Measurements from ENCODE around the gene CHRM2. TPM values are rescaled to one million over a fixed set of nuclear protein-coding genes. Genes with fewer than 3 reads are reported as not detected.

CHRM2 gene
- total and polyA plus RNA-seq, 4 donors: 0.61 to 0.83 (median 0.70) TPM

GRCh38 chr7:136897676-136898075 is 29.2 kb downstream of the CHRM2 start:
- no peaks in the 10 kb centered on the region for H3K36me3 ChIP-seq (ENCODE audit: control insufficient read depth in 4 of 4, insufficient read depth in 4 of 4, low read length in 4 of 4)
- H3K27me3 ChIP-seq (ENCODE audit: control insufficient read depth in 3 of 3, insufficient read depth in 3 of 3, low read length in 2 of 3): no peaks in the 10 kb centered on the region
- no peak overlapping the region for H3K27ac ChIP-seq (ENCODE audit: low read depth in 1 of 2, low read length in 1 of 2)
- TF ChIP-seq, protein P1, sequence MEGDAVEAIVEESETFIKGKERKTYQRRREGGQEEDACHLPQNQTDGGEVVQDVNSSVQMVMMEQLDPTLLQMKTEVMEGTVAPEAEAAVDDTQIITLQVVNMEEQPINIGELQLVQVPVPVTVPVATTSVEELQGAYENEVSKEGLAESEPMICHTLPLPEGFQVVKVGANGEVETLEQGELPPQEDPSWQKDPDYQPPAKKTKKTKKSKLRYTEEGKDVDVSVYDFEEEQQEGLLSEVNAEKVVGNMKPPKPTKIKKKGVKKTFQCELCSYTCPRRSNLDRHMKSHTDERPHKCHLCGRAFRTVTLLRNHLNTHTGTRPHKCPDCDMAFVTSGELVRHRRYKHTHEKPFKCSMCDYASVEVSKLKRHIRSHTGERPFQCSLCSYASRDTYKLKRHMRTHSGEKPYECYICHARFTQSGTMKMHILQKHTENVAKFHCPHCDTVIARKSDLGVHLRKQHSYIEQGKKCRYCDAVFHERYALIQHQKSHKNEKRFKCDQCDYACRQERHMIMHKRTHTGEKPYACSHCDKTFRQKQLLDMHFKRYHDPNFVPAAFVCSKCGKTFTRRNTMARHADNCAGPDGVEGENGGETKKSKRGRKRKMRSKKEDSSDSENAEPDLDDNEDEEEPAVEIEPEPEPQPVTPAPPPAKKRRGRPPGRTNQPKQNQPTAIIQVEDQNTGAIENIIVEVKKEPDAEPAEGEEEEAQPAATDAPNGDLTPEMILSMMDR (IDR thresholded peaks at IDR 0.05; ENCODE audit: control extremely low read depth, extremely low read depth): no peak
- ATAC-seq (ENCODE audit: insufficient read depth, low FRiP score): no peak
- H3K9ac ChIP-seq (ENCODE audit: insufficient read depth in 1 of 2, low read length in 2 of 2): no peak overlapping the region
- H3K9me3 ChIP-seq (ENCODE audit: control insufficient read depth in 4 of 4, insufficient read depth in 3 of 4, low read length in 3 of 4): no peaks in the 10 kb centered on the region
- peaks cover 0 to 13% (median 0%) of the 10 kb centered on the region in 5 donors for H3K4me1 ChIP-seq (ENCODE audit: control insufficient read depth in 5 of 5, insufficient read depth in 5 of 5, low read length in 5 of 5)
- no peak for DNase-seq
- 58 to 60% methylated on average over 2 of the region's 2 CpGs for WGBS, 2 donors
- no peak overlapping the region for H3K4me3 ChIP-seq

- H3K27ac ChIP-seq (ENCODE audit: low read depth in 1 of 2, low read length in 1 of 2): no peak overlapping the region
- WGBS, 2 donors: 61 to 81% methylated on average over 1 of the region's 1 CpG
- TF ChIP-seq, protein P1 (IDR thresholded peaks at IDR 0.05; ENCODE audit: control extremely low read depth, extremely low read depth): no peak
- H3K9ac ChIP-seq (ENCODE audit: insufficient read depth in 1 of 2, low read length in 2 of 2): no peak overlapping the region
- ATAC-seq (ENCODE audit: insufficient read depth, low FRiP score) (no peak), DNase-seq (no peak)
- H3K9me3 ChIP-seq (ENCODE audit: control insufficient read depth in 4 of 4, insufficient read depth in 3 of 4, low read length in 3 of 4): no peaks in the 10 kb centered on the region
- no peak overlapping the region for H3K4me3 ChIP-seq
- peaks cover 0 to 11% (median 0%) of the 10 kb centered on the region in 5 donors for H3K4me1 ChIP-seq (ENCODE audit: control insufficient read depth in 5 of 5, insufficient read depth in 5 of 5, low read length in 5 of 5)
- H3K27me3 ChIP-seq (ENCODE audit: control insufficient read depth in 3 of 3, insufficient read depth in 3 of 3, low read length in 2 of 3): no peaks in the 10 kb centered on the region
- H3K36me3 ChIP-seq (ENCODE audit: control insufficient read depth in 4 of 4, insufficient read depth in 4 of 4, low read length in 4 of 4): no peaks in the 10 kb centered on the region
These were observed 31.6 kb downstream of the CHRM2 start for GRCh38 chr7:136900005-136900404.

DNA sequence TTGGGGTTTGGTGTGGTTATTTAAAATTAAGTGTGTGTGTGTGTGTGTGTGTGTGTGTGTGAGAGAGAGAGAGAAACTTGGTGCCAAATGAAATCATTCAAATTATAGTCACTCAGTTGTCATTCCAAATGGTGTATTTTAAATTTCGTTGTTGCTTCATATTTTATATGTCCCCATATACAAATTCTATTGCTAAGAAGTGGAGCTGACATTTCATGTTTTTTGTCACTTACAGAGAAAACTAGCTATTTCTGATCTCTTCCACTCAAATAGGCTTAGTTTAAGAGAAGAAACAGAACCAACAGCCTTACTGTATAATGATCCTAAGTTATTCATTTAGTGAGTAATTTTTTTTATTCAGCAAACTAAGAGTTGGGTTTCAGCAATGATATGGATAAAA is 42.3 kb downstream of the CHRM2 start:
- Histone ChIP-seq H3K9ac (ENCODE audit: insufficient read depth in 1 of 2, low read length in 2 of 2) (no peak overlapping the region), H3K4me1 (ENCODE audit: control insufficient read depth in 5 of 5, insufficient read depth in 5 of 5, low read length in 5 of 5) (no peaks in the 10 kb centered on the region), H3K27me3 (ENCODE audit: control insufficient read depth in 3 of 3, insufficient read depth in 3 of 3, low read length in 2 of 3) (no peaks in the 10 kb centered on the region), H3K9me3 (ENCODE audit: control insufficient read depth in 4 of 4, insufficient read depth in 3 of 4, low read length in 3 of 4) (no peaks in the 10 kb centered on the region), H3K4me3 (no peak overlapping the region), H3K27ac (ENCODE audit: low read depth in 1 of 2, low read length in 1 of 2) (no peak overlapping the region), H3K36me3 (ENCODE audit: control insufficient read depth in 4 of 4, insufficient read depth in 4 of 4, low read length in 4 of 4) (no peaks in the 10 kb centered on the region)
- WGBS, 2 donors: 64 to 75% methylated on average over 1 of the region's 1 CpG
- TF ChIP-seq, protein P1 (IDR thresholded peaks at IDR 0.05; ENCODE audit: control extremely low read depth, extremely low read depth): no peak
- DNase-seq: no peak
- no peak for ATAC-seq (ENCODE audit: insufficient read depth, low FRiP score)

GRCh38 chr7:136911344-136911743 is 42.9 kb downstream of the CHRM2 start:
- H3K4me3 ChIP-seq: no peak overlapping the region
- no peak overlapping the region for H3K9ac ChIP-seq (ENCODE audit: insufficient read depth in 1 of 2, low read length in 2 of 2)
- H3K9me3 ChIP-seq (ENCODE audit: control insufficient read depth in 4 of 4, insufficient read depth in 3 of 4, low read length in 3 of 4): no peaks in the 10 kb centered on the region
- 77 to 84% methylated on average over 6 of the region's 6 CpGs for WGBS, 2 donors
- no peak for ATAC-seq (ENCODE audit: insufficient read depth, low FRiP score)
- TF ChIP-seq, protein P1 (IDR thresholded peaks at IDR 0.05; ENCODE audit: control extremely low read depth, extremely low read depth): no peak
- H3K4me1 ChIP-seq (ENCODE audit: control insufficient read depth in 5 of 5, insufficient read depth in 5 of 5, low read length in 5 of 5): no peaks in the 10 kb centered on the region
- no peaks in the 10 kb centered on the region for H3K27me3 ChIP-seq (ENCODE audit: control insufficient read depth in 3 of 3, insufficient read depth in 3 of 3, low read length in 2 of 3)
- no peaks in the 10 kb centered on the region for H3K36me3 ChIP-seq (ENCODE audit: control insufficient read depth in 4 of 4, insufficient read depth in 4 of 4, low read length in 4 of 4)
- H3K27ac ChIP-seq (ENCODE audit: low read depth in 1 of 2, low read length in 1 of 2): no peak overlapping the region
- DNase-seq: no peak
